Activated CD4-positive, alpha-beta T cell treated with anti-CD3 and anti-CD28 coated beads, Interleukin-2, amount 50 U/mL, for 1 hour (primary cell): ENCODE data around the gene BUB3.
"Not testable (repeated sequence)": the region's sequence is repeated elsewhere in the genome, so short reads cannot be mapped to it uniquely, and the experiment has no call there.

Experiments
- DNase-seq: peaks from one replicate; pipeline ENCODE4 v3.0.0-alpha.2; 2020

Gene BUB3

GRCh38 chr10:123154711-123155505 is 706 bp downstream of the BUB3 start:
- DNase-seq = peak; percentile 11

GRCh38 chr10:123156078-123156477 is 1.9 kb downstream of the BUB3 start:
- DNase-seq = no peak

GRCh38 chr10:123157210-123157609 is 3.0 kb downstream of the BUB3 start:
- DNase-seq = no peak

GRCh38 chr10:123158682-123159081 is 4.5 kb downstream of the BUB3 start:
- no peak for DNase-seq

DNA sequence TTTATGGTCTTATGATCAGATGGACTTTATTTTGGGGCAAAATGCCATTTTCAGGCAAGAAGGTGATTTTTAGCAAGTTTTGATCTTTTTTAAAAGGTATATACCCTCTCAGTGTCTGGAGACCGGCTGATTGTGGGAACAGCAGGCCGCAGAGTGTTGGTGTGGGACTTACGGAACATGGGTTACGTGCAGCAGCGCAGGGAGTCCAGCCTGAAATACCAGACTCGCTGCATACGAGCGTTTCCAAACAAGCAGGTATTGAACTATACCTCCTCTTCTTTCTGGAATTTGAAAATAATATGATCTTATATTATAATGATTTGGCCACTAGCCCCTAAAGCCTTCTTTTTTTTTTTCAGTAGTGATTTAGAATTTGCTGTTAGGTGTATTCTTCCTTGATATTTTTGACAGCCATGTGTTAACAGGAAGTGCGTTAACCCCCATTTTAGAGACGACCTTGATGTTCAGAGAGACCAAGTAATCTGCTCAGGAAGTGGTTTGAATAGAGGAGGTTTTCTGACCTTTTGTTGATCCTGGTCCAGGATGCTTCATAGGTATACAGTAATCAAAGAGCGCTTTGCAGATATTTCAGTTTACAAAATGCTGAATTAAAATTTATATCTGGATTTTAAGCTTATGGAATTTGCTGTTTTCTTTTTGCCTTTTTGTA is 6.2 kb downstream of the BUB3 start:
- no peak for DNase-seq

- no peak for DNase-seq
Measured at GRCh38 chr10:123164319-123164718, 10.1 kb downstream of the BUB3 start.

GRCh38 chr10:123165445-123166072 is 11.4 kb downstream of the BUB3 start:
- no peak for DNase-seq

GRCh38 chr10:123166618-123167017 is 12.4 kb downstream of the BUB3 start:
- DNase-seq = no peak

DNA sequence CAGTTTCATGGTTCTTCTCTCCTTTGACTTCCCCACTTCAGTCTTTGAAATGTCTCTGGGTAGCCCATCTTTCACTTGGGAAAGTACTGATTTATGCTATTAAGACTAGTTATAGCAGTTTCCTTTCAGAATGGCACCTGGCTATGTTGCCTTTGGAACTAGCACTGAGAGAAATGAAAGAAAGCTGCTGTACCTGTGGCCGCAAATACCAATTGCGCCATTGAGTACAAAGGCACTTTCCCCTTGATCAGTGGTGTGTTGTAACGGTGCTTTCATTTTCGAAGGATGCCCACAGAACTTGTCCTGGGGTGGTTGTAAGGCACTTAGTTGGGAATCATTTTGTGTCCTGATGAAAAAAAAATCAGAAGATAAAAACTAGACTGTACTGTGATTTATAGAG is 16.8 kb downstream of the BUB3 start:
- DNase-seq = no peak

DNA sequence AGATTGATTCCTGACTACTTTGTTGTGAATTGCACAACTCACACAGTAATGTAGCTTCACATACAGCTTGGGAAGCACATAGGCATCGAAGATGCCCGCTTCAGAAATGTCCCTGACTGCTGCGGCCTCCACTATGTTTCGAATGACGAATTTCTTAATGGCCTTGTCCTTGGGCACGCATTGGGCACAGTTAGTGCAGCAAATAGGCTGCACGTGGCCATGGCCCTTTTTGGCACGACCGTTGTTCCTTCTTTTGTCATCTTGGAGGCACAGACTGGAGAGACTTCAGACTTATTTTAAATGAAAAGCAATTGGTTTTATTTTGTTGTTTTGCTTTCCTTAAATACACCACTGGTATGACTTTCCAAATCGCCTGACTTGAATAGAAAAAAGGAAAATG is 17.4 kb downstream of the BUB3 start:
- not testable (repeated sequence) for DNase-seq

DNA sequence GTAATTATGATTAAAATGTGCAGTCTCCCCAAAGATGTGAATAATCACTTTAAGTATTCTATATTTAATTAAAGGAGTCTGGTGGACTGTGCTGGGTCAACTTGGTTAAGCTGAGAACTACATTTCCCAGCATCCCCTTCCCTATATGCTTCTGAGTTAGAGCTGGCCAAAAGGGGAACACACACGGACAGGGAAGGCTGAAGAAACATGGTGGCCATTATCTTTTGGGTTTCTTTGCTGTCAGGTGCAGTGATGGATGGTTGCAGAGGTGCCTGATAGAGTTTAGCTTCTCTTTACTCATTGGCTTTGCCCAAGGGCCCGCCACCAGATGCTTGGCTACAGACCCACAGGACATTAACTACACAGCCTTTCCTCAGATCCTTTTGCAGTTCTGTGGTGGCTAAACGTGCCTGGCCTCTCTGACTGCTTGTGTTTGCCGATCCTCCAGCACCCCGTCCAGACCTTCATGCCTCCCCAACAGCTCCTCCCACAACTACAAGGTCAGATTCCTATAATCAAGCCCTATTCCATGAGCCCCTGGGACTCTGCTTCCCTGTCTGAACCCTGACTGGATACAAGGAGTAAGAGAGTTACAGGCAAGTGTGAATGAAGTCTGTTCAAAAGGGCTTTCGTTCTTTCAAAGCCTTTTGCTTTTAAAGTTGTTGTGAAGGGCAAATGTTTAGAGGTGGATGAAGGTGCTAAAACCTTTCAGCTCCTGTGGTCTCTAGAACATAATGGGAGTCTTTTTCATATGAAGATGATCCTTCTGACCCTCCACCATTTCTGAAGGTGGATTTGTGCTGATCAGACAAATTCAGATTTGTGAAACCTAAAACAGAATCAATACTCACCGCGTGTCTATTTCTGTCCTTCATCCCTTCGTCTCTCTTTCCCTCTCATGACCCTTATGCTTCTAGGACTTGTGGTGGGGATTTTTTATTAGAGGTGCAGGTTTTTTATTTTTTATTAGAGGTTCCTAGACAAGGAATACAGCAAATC is 21.5 kb downstream of the BUB3 start:
- no peak for DNase-seq

DNA sequence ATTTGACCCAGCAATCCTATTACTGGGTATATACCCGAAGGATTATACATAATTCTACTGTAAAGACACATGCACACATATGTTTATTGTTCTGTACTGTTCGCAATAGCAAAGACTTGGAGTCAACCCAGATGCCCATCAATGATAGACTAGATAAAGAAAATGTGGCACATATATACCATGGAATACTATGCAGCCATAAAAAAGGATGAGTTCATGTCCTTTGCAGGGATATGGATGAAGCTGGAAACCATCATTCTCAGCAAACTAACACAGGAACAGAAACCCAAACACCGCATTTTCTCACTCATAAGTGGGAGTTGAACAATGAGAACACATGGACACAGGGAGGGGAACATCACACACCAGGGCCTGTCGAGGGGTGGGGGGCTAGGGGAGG is 24.2 kb downstream of the BUB3 start:
- not testable (repeated sequence) for DNase-seq

DNA sequence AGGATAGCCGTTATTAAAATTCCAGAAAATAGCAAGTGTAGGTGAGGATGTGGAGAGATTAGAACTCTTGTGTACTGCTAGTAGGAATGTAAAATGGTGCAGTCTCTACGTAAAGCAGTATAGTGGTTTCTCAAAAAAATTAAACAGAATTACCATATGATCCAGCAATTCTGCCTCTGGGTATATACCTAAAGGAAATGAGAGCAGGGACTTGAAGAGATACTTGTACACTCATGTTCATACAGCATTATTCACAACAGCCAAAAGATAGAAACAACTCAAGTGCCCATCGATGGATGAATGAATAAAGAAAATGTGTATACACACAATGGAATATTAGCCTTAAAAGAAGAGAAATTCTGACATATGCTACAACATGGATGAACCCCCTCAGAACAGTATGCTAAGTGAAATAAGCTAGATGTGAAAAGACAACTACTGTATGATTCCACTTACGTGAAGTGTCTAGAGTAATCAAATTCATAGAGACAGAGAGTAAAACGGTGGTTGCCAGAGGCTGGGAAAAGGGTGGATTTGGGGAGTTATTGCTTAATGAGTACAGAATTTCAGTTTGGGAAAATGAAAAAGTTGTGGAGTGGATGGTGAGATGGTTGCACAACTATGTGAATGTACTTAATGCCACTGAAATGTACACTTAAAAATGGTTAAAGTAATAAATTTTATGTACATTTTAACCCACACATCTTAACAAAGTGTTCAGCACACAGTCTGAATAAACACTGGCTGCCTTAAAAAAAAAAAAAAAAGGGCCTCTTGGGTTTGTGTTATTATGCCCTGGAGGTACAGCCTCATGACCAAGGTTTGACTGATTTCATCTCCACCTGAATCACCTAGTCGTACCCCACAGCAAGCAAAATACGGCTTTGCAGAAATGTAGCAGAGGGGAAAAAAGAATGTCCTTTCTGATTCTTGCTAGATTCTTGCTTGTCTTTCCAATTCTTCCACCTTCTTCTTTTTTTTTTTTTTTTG is 26.2 kb downstream of the BUB3 start:
- DNase-seq = no peak

- DNase-seq = no peak
Measured at GRCh38 chr10:123183724-123184123, 29.5 kb downstream of the BUB3 start.

- DNase-seq = no peak
Measured at GRCh38 chr10:123187781-123188180, 33.6 kb downstream of the BUB3 start.

DNA sequence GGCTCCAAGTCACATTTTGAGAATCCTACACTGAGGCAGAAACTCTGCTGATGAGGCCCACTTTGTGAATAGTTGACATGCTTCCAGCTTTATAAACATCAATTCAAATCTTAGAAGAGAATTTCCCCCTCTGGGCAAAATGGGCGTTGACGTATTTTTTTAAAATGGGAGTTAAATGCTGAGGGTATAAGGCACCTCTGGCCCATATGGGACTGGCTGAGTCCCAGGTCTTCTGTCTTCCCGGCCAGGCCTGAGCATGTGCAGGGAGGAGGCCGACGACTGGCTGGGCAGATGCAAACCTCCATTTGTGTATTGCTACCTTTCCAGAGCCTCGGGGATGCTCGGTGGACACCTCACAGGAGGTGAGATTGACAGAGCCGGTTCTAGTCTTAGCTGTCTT is 37.7 kb downstream of the BUB3 start:
- no peak for DNase-seq

DNA sequence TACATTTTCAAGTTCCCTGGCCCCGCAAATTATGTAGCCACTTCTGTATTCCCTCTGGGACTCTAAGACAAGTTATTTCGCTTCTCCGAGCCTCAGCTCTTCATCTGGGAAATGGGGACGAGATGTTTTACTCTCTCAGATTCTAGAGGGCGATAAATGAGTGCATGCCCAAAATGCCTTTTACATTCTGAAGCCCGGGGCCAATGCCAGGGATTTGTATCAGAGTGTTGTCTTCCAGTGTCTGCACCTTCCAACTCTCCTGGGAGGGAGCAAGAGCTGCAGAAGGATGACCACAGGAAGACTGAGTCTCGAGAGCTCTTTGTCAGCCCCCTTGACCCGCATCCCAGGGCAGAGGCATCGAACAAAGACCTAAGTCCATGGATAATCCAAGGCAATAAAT is 39.9 kb downstream of the BUB3 start:
- DNase-seq = no peak

DNA sequence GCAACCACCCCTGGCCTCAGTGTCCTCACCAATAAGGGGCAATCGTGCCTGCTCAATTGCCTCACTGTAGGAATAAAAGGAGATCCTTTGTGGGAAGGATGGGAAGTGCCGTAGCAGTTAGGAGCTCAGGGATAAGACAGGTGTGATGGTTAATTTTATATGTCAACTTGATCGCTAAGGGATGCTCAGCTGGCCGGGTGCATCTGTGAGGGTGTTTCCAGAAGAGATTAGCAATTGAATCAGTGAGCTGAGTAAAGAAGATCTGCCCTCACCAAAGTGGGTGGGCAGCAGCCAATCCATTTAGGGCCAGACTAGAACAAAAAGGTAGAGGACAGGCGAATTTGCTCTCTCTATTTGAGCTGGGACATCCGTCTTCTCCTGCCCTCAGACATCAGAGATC is 46.3 kb downstream of the BUB3 start:
- DNase-seq = no peak

DNA sequence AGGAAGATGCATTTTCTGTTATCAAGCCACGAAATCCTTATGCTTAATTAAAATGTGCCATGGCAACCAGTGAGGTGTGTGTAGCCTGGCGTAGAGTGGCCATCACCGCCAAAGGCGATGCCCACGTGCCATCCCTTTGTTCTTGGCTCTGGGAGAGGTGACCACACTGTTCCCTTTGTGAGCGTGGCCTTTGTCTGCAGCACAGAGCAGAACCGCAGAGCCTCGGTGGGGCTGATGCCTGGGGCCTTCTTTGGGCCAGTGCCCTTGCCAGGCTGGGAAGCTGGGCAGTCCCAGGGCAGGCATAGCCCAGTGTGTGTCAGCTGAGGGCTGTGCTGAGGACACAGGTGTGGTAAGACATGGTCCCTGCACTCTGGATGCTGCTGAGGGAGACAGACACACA is 48.3 kb downstream of the BUB3 start:
- DNase-seq = peak; percentile 1

- DNase-seq = no peak
Measured at GRCh38 chr10:123203393-123204126, 49.4 kb downstream of the BUB3 start.

GRCh38 chr10:123204127-123204461 is 49.9 kb downstream of the BUB3 start:
- DNase-seq = no peak
